ENCODE results near the gene MGMT. TPM values are rescaled to one million over a fixed set of nuclear protein-coding genes. Genes with fewer than 3 reads are reported as not detected.

The MGMT gene
- total RNA-seq, 1 experiment from 2014 or later, result 21.2 TPM

DNA sequence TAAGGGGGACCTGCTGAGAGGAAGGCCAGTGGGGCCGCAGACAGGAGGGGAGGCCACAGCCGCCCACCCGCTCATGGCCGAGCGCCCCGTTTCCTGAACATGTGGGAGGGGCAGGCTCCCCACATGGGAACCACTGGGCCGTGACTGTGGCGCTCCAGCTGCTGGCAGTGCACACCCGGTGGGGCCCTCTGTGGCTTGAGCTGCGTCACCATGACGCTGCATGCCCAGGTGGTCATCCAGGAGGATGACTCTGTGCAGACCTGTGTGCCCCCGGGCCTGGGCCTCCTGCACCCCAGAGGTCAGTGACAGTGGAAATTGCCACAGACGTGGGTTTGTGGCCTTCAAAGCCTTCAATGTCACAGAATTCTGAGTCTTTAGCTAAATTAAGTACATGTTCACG lies 85.1 kb downstream of the MGMT start:
- Histone ChIP-seq H3K9me3 (ENCODE audit: insufficient read depth, low read depth) (no peaks in the 10 kb centered on the region), H3K27ac (no peak overlapping the region), H3K27me3 (ENCODE audit: insufficient read depth, low read depth) (no peaks in the 10 kb centered on the region), H3K36me3 (ENCODE audit: low read depth) (no peaks in the 10 kb centered on the region), H4K20me1 (ENCODE audit: insufficient read depth) (no peaks in the 10 kb centered on the region), H3K79me2 (ENCODE audit: low read depth) (no peaks in the 10 kb centered on the region), H3K4me2 (no peak overlapping the region), H2AFZ (no peak overlapping the region), H3K9me2 (ENCODE audit: insufficient read depth) (no peaks in the 10 kb centered on the region), H3F3A (ENCODE audit: insufficient read depth, low read depth) (no peaks in the 10 kb centered on the region), H3K4me1 (replicated peaks; ENCODE audit: insufficient read depth) (no peaks in the 10 kb centered on the region), H3K4me3 (no peak overlapping the region)
- intact Hi-C loops (cut with micrococcal nuclease; ENCODE audit: unreplicated experiment), result no loop called here
- BruUV-seq (replicated peaks), result no TSS peak
- TF ChIP-seq, protein P1, sequence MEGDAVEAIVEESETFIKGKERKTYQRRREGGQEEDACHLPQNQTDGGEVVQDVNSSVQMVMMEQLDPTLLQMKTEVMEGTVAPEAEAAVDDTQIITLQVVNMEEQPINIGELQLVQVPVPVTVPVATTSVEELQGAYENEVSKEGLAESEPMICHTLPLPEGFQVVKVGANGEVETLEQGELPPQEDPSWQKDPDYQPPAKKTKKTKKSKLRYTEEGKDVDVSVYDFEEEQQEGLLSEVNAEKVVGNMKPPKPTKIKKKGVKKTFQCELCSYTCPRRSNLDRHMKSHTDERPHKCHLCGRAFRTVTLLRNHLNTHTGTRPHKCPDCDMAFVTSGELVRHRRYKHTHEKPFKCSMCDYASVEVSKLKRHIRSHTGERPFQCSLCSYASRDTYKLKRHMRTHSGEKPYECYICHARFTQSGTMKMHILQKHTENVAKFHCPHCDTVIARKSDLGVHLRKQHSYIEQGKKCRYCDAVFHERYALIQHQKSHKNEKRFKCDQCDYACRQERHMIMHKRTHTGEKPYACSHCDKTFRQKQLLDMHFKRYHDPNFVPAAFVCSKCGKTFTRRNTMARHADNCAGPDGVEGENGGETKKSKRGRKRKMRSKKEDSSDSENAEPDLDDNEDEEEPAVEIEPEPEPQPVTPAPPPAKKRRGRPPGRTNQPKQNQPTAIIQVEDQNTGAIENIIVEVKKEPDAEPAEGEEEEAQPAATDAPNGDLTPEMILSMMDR (conservative IDR thresholded peaks at IDR 0.05), result no peak
- TF ChIP-seq EZH2 (IDR thresholded peaks at IDR 0.05; ENCODE audit: low read depth), result no peak
- ChIA-PET POLR2A (ENCODE audit: unreplicated experiment) (no interaction called here), CTCF (no interaction called here)
- DNase-seq, result no peak

GRCh38 chr10:129553928-129554327 lies 86.9 kb downstream of the MGMT start:
- intact Hi-C loops (cut with micrococcal nuclease; ENCODE audit: unreplicated experiment), result no loop called here
- Histone ChIP-seq H3K27me3 (ENCODE audit: insufficient read depth, low read depth) (no peaks in the 10 kb centered on the region), H3K4me1 (replicated peaks; ENCODE audit: insufficient read depth) (no peaks in the 10 kb centered on the region), H4K20me1 (ENCODE audit: insufficient read depth) (no peaks in the 10 kb centered on the region), H3F3A (ENCODE audit: insufficient read depth, low read depth) (no peaks in the 10 kb centered on the region), H3K9me3 (ENCODE audit: insufficient read depth, low read depth) (no peaks in the 10 kb centered on the region), H3K4me3 (no peak overlapping the region), H3K4me2 (no peak overlapping the region), H3K27ac (no peak overlapping the region), H3K79me2 (ENCODE audit: low read depth) (no peaks in the 10 kb centered on the region), H3K36me3 (ENCODE audit: low read depth) (no peaks in the 10 kb centered on the region), H2AFZ (no peak overlapping the region), H3K9me2 (ENCODE audit: insufficient read depth) (no peaks in the 10 kb centered on the region)
- no TSS peak for BruUV-seq (replicated peaks)
- CTCF ChIA-PET, result no interaction called here
- TF ChIP-seq EZH2 (IDR thresholded peaks at IDR 0.05; ENCODE audit: low read depth), result no peak
- TF ChIP-seq, protein P1 (conservative IDR thresholded peaks at IDR 0.05), result no peak
- POLR2A ChIA-PET (ENCODE audit: unreplicated experiment), result no interaction called here
- DNase-seq, result no peak

- no peak for TF ChIP-seq EZH2 (IDR thresholded peaks at IDR 0.05; ENCODE audit: low read depth)
- TF ChIP-seq, protein P1 (conservative IDR thresholded peaks at IDR 0.05), result no peak
- POLR2A ChIA-PET (ENCODE audit: unreplicated experiment), result interaction anchor here (0.6 kb wide), 1 partner anchor 376 kb away, joined by 3 read pairs; no protein-coding TSS in a partner anchor
- intact Hi-C loops (cut with micrococcal nuclease; ENCODE audit: unreplicated experiment), result no loop called here
Measured at GRCh38 chr10:129556316-129556715, 89.3 kb downstream of the MGMT start.

More at GRCh38 chr10:129556316-129556715, 89.3 kb downstream of the MGMT start:
- H3F3A ChIP-seq (ENCODE audit: insufficient read depth, low read depth), result no peaks in the 10 kb centered on the region
- H3K4me3 ChIP-seq, result no peak overlapping the region
- H3K9me2 ChIP-seq (ENCODE audit: insufficient read depth), result no peaks in the 10 kb centered on the region
- CTCF ChIA-PET, result no interaction called here
- BruUV-seq (replicated peaks), result no TSS peak
- no peaks in the 10 kb centered on the region for H3K27me3 ChIP-seq (ENCODE audit: insufficient read depth, low read depth)
- H3K36me3 ChIP-seq (ENCODE audit: low read depth), result no peaks in the 10 kb centered on the region
- DNase-seq, result no peak
- no peaks in the 10 kb centered on the region for H4K20me1 ChIP-seq (ENCODE audit: insufficient read depth)
- no peak overlapping the region for H3K4me2 ChIP-seq
- H3K9me3 ChIP-seq (ENCODE audit: insufficient read depth, low read depth), result no peaks in the 10 kb centered on the region
- no peaks in the 10 kb centered on the region for H3K79me2 ChIP-seq (ENCODE audit: low read depth)
- H2AFZ ChIP-seq, result no peak overlapping the region
- no peak overlapping the region for H3K27ac ChIP-seq
- no peaks in the 10 kb centered on the region for H3K4me1 ChIP-seq (replicated peaks; ENCODE audit: insufficient read depth)

Measured in PC-9 (cell line).